CD4-positive, alpha-beta T cell treated with Interleukin-6 at 100 ng/mL for 8 hours (primary cell): ENCODE results near the gene ADARB1.

Experiments used
- DNase-seq: peaks from one replicate; pipeline ENCODE4 v3.0.0-alpha.2; 2020; ENCODE audit warnings: mixed read lengths, low spot score

ADARB1 gene

GRCh38 chr21:45152265-45152746 lies 77.9 kb downstream of the ADARB1 start:
- peak; percentile 61 for DNase-seq

GRCh38 chr21:45153358-45154318 lies 79.3 kb downstream of the ADARB1 start:
- peak; percentile 8 for DNase-seq

GRCh38 chr21:45154511-45155508 lies 80.4 kb downstream of the ADARB1 start:
- DNase-seq = peak; percentile 49

GRCh38 chr21:45155910-45156309 lies 81.5 kb downstream of the ADARB1 start:
- DNase-seq = no peak

GRCh38 chr21:45156459-45156858 lies 82.1 kb downstream of the ADARB1 start:
- DNase-seq = no peak

- no peak for DNase-seq
These were observed 83.6 kb downstream of the ADARB1 start for GRCh38 chr21:45157932-45158331.

- DNase-seq = no peak
These were observed 84.4 kb downstream of the ADARB1 start for GRCh38 chr21:45158491-45159423.

GRCh38 chr21:45160198-45160597 lies 85.8 kb downstream of the ADARB1 start:
- DNase-seq = no peak

- no peak for DNase-seq
These were observed 86.9 kb downstream of the ADARB1 start for GRCh38 chr21:45161038-45161945.

GRCh38 chr21:45162115-45162514 lies 87.7 kb downstream of the ADARB1 start:
- DNase-seq = no peak

- DNase-seq = no peak
These were observed 88.4 kb downstream of the ADARB1 start for GRCh38 chr21:45162809-45163208.

- no peak for DNase-seq
These were observed 89.2 kb downstream of the ADARB1 start for GRCh38 chr21:45163413-45164123.

- DNase-seq = no peak
These were observed 89.7 kb downstream of the ADARB1 start for GRCh38 chr21:45164124-45164511.

- no peak for DNase-seq
These were observed 90.5 kb downstream of the ADARB1 start for GRCh38 chr21:45164838-45165237.

GRCh38 chr21:45166931-45167330 lies 92.6 kb downstream of the ADARB1 start:
- DNase-seq = no peak

GRCh38 chr21:45167796-45168222 lies 93.4 kb downstream of the ADARB1 start:
- no peak for DNase-seq

GRCh38 chr21:45168522-45168921 lies 94.1 kb downstream of the ADARB1 start:
- DNase-seq = no peak

- DNase-seq = no peak
These were observed 94.6 kb downstream of the ADARB1 start for GRCh38 chr21:45169001-45169400.

GRCh38 chr21:45169682-45170081 lies 95.3 kb downstream of the ADARB1 start:
- DNase-seq = no peak
